Stimulated activated CD8-positive, alpha-beta memory T cell treated with anti-CD3 and anti-CD28 coated beads, Interleukin-2, amount 100 ng/mL, for 48 hours (primary cell): Measurements from ENCODE around the gene ATP5PO.
"Not testable (repeated sequence)": the region's sequence is repeated elsewhere in the genome, so short reads cannot be mapped to it uniquely, and the experiment has no call there.

Experiments used
- DNase-seq, 2 donors: peaks; one replicate each; pipeline ENCODE4 v3.0.0-alpha.2; 2020; ENCODE audit warnings: low read depth in 2 of 2

The ATP5PO gene

DNA sequence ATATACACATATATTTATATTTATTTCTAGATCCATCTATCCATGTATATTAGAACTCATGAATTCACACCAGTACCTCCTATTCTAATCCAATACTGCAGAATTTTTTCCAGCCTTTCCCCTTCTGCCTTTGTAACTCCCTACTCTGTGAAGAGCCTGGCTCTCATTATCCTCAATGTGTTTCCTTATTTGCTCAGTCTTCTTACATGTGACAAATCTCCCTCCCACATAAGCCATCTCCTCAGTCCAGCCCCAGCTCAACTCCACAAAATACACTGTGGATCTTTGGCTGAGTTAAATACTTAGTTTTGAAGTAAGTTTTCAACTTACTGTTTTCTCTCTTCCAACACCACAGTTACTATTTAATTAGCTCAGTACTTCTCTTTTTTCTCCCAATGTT is 45.7 kb downstream of the ATP5PO start:
- DNase-seq = no peak

DNA sequence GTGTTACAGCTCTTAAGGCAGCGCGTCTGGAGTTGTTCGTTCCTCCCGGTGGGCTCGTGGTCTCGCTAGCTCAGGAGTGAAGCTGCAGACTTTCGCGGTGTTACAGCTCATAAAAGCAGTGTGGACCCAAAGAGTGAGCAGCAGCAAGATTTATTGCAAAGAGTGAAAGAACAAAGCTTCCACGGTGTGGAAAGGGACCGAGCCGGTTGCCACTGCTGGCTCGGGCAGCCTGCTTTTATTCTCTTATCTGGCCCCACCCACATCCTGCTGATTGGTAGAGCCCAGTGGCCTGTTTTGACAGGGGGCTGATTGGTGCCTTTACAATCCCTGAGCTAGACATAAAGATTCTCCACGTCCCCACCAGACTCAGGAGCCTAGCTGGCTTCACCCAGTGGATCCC is 47.7 kb downstream of the ATP5PO start:
- DNase-seq = not testable (repeated sequence)

DNA sequence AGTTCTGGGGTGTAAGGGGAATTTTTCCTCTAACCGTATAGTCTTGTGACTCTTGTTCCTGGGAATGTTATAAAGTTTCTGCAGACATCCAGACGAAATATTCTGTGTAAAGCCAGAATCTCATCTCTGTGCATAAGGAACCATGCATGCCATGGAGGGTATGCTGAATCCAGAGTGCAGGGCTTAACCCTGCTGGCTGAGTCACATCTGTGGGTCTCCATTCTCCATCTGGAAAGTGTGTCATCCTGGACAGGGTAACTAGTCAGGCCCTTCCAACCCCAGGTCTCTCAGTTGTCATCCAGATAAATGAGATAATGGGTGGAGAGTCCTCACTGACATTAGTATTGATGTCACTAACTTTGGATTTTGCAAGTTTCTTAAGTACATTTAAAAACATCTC is 48.8 kb downstream of the ATP5PO start:
- DNase-seq = no peak

GRCh38 chr21:33865996-33866575 is 49.5 kb downstream of the ATP5PO start:
- no peak for DNase-seq

DNA sequence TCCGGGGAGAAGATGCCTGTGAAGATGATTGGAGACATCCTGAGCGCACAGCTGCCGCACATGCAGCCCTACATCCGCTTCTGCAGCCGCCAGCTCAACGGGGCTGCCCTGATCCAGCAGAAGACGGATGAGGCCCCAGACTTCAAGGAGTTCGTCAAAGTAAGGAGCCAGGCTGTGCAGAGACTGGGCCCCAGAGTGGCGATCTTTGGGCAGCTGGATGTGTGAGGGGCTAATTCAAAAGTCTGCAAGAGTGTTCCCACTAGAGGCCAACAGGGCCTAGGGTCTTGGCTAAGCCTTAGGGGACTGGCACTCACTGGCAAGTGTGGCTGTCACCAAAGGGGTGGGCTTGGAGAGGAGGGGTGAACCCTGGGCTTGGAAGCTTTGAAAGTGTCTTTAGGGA is 50.4 kb downstream of the ATP5PO start:
- DNase-seq = no peak

- no peak for DNase-seq
Observed at GRCh38 chr21:33864150-33864549, 51.5 kb downstream of the ATP5PO start.

DNA sequence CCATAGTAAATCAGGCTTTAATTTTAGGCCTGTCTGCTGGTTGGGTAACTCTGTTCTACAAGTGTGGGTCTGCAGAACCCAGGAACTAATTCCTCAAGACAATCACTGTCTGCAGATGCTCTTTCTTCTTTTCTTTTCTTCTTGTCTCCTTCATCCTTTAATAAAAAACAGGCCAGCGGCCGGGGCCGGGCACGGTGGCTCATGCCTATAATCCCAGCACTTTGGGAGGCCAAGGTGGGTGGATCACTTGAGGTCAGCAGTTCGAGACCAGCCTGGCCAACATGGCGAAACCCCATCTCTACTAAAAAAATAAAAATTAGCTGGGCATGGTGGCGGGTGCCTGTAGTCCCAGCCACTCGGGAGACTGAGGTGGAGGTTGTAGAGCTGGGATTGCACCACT is 52.4 kb downstream of the ATP5PO start:
- DNase-seq = not testable (repeated sequence)

- DNase-seq = no peak
Observed at GRCh38 chr21:33861125-33861524, 54.5 kb downstream of the ATP5PO start.

DNA sequence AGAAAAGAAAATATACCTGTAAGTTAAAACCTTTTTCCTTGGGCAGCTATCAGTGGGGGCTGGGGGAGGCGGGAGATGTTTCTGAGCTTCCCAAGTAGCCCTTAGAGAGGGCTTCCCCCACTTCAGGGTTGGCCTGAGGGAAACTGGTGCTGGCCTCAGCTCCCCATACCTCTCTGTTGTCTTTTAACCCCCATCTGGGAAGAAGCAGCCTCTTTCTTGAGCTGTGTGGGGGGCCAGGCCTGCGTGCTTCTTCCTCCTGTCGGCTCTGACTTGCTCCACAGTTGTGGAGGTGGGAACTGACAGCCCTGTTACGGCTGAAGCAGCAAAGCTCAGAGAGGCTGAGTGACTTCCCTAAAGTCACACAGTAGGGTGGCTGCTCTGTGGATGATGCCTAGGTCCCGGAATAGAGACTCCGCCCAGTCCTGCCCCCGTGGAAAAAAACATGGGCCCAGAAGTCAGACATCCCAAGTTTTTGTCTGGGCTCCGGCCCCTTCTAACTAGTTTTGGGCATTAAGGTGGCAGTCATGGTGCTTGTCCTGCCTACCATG is 55.2 kb downstream of the ATP5PO start:
- DNase-seq = no peak

DNA sequence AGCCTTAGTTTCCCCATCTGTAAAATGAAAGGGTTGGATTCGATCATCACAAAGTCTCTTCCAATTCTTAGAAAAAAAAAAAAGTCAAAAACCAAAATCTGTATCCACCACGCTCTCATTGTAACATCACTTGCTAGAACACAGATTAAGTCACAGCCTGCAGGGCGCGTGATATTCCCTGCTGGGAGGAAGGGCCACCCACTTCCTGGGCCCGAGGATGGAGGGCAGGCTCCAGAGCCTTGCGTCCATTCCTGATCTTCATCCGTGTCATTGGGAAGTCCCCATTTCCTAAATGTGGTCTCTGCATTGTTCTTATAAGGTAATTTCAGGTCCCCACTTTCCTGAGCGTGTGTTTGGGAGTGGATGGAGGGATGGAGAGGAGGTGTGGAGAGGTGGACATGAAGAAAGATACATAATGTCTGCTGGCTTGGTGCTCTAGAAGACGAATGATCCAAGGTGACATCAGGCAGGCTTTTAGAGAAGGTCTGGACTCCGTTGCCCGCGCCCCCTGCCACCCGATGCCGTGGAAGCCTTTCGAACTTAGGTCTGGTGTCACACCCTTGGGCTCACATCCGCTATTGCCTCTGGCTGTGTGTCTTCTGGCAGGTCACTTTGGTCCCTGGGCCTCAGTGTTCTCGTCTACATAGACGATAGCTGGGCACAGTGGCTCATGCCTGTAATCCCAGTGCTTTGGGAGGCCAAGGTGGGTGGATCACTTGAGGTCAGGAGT is 56.1 kb downstream of the ATP5PO start:
- DNase-seq = no peak

DNA sequence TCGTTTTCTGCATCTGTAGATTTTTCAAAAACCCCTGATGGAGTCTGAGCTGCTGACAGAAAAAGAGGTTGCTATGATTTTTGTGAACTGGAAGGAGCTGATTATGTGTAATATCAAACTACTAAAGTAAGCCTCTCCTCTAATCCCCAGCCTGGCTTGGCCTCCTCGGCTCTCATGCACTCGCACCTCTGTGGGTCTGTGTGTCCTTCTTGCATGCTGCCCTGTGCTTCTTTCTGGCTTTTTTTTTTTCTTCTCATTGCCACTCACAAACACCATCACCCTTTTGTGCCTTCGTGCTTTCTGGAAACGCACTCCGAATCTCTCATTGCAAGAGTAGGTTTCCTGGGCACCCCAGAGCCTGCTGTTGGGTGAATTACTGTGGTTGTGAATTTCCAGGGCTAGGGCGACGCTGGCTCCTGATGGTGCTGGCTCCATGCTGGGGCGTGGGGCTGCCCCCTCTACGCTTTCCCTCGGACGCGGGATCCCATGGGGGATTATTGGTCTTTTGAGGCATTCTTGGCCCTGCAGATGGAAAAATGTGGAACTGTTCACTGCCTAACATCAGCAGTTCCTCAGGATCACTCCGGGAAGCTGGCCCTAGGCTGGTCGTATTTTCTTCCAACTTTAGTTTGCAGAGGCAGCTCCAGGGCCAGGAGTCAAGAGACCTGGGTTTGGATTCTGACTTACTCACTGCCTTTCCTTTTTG is 56.8 kb downstream of the ATP5PO start:
- DNase-seq = no peak

- DNase-seq = no peak
Observed at GRCh38 chr21:33857846-33858666, 57.5 kb downstream of the ATP5PO start.

GRCh38 chr21:33856893-33857527 is 58.6 kb downstream of the ATP5PO start:
- no peak for DNase-seq

DNA sequence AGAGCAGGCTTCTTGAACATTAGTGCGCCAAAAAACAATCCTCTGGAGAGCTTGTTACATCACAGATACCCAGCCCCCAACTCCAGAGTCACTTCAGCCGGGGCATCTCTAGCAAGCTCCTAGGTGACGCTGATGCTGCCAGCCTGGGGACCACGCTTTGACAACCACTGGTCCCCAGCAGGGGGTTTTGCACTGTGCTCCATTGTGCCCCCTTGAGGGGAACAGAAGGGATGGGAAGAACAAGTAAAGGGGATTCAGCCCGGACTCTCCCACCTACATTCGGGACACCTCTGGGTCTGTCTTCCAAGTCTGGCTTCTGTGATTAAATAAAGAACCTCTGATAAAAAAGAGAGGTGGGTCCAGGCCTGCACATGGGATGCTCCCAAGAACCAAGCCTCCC is 60.4 kb downstream of the ATP5PO start:
- no peak for DNase-seq

- no peak for DNase-seq
Observed at GRCh38 chr21:33854604-33855003, 61.0 kb downstream of the ATP5PO start.
